SK-N-SH (cell line): Measurements from ENCODE around the gene RCCD1. TPM values are rescaled to one million over a fixed set of nuclear protein-coding genes. Genes with fewer than 3 reads are reported as not detected.

Experiments used
- CTCF ChIA-PET: fragments of 300-600, 350-600 bp; formaldehyde crosslinking; extraction: SDS; loops from one replicate; lab custom pipeline; 2021; lab: Yijun Ruan, JAX
- POLR2A ChIA-PET: fragments of 350-600 bp; sonication (Branson Sonifier 250); formaldehyde crosslinking; extraction: SDS; loops from one replicate; lab custom pipeline; 2020; ENCODE audit warnings: antibody characterized with exemption, inconsistent platforms; lab: Yijun Ruan, JAX
- DNase-seq: peaks from one replicate; pipeline ENCODE4 v3.0.0; 2012
- H2AFZ ChIP-seq: fragments of 200-600 bp; sonication (generic); 2 replicates; pipeline ENCODE4 v1.8.1; 2016; ENCODE audit warnings: antibody characterized with exemption, mild to moderate bottlenecking, low read depth
- H3F3A ChIP-seq: fragments of 200-600 bp; sonication (generic); replicated peaks from 2 replicates; pipeline ENCODE3; 2016; ENCODE audit warnings: antibody characterized with exemption, mild to moderate bottlenecking; ENCODE audit not compliant: insufficient read depth
- H3K27ac ChIP-seq, 2 experiments: fragments of 200-500 bp in 1 of 2; fragments of 200-600 bp in 1 of 2; sonication (Bioruptor generic) in 1 of 2; sonication (generic), shearing (Covaris generic) in 1 of 2; 2 replicates each; pipeline versions ENCODE4 v1.5.1 to v1.6.1; 2014 to 2016; ENCODE audit warnings: low read depth in 2 of 2, inconsistent platforms in 1 of 2, low read length in 1 of 2, mild to moderate bottlenecking in 1 of 2, mixed read lengths in 1 of 2
- H3K27me3 ChIP-seq: fragments of 200-600 bp; sonication (generic), shearing (Covaris generic); 2 replicates; pipeline ENCODE4 v1.6.1; 2016; ENCODE audit warnings: mixed run types; ENCODE audit not compliant: insufficient read depth
- H3K36me3 ChIP-seq, 2 experiments: fragments of 200-500 bp in 1 of 2; fragments of 200-600 bp in 1 of 2; sonication (Bioruptor generic) in 1 of 2; sonication (generic) in 1 of 2; replicated peaks in 1 of 2; 2 replicates each; pipeline versions ENCODE3 to v1.5.1; 2014 to 2016; ENCODE audit warnings: low read length in 1 of 2, mild to moderate bottlenecking in 1 of 2; ENCODE audit not compliant: insufficient read depth in 2 of 2, control insufficient read depth in 1 of 2
- H3K4me1 ChIP-seq, 2 experiments: fragments of 200-500 bp in 1 of 2; fragments of 200-600 bp in 1 of 2; sonication (Bioruptor generic) in 1 of 2; sonication (generic), shearing (Covaris generic) in 1 of 2; 2 replicates each; pipeline versions ENCODE4 v1.5.1 to v1.6.1; 2014 to 2016; ENCODE audit warnings: low read depth in 1 of 2, low read length in 1 of 2, mixed run types in 1 of 2; ENCODE audit not compliant: insufficient read depth in 2 of 2, control insufficient read depth in 1 of 2
- H3K4me2 ChIP-seq: fragments of 200-600 bp; sonication (generic), shearing (Covaris generic); 2 replicates; pipeline ENCODE4 v1.6.1; 2017; ENCODE audit warnings: mixed run types
- H3K4me3 ChIP-seq, 2 experiments: fragments of 200-500 bp in 1 of 2; fragments of 200-600 bp in 1 of 2; sonication (Bioruptor generic) in 1 of 2; sonication (generic), shearing (Covaris generic) in 1 of 2; 2 replicates each; pipeline versions ENCODE4 v1.5.1 to v1.8.1; 2014 to 2016; ENCODE audit warnings: low read depth in 2 of 2, inconsistent platforms in 1 of 2, low read length in 1 of 2, mild to moderate bottlenecking in 1 of 2, mixed read lengths in 1 of 2, moderate library complexity in 1 of 2
- H3K79me2 ChIP-seq: fragments of 200-600 bp; sonication (generic); 2 replicates; pipeline ENCODE4 v1.8.1; 2017; ENCODE audit warnings: mild to moderate bottlenecking; ENCODE audit not compliant: insufficient read depth
- H3K9ac ChIP-seq: fragments of 200-600 bp; sonication (generic); 2 replicates; pipeline ENCODE4 v1.6.1; 2017; ENCODE audit warnings: mixed run types
- H3K9me2 ChIP-seq: fragments of 200-600 bp; sonication (generic); 2 replicates; pipeline ENCODE4 v1.6.1; 2017; ENCODE audit warnings: mixed run types
- H3K9me3 ChIP-seq: fragments of 200-600 bp; sonication (generic); 2 replicates; pipeline ENCODE4 v1.6.1; 2017; ENCODE audit warnings: mixed run types, mild to moderate bottlenecking, moderate library complexity
- H4K20me1 ChIP-seq: fragments of 200-600 bp; sonication (generic); 2 replicates; pipeline ENCODE4 v1.6.1; 2017; ENCODE audit warnings: mild to moderate bottlenecking, mixed run types; ENCODE audit not compliant: insufficient read depth
- ELF1 ChIP-seq: IDR thresholded peaks from 2 replicates; pipeline ENCODE4 v1.4.0; 2012
- FOSL2 ChIP-seq: IDR thresholded peaks from 2 replicates; pipeline ENCODE4 v1.4.0; 2012; ENCODE audit warnings: low read depth, mild to moderate bottlenecking, moderate library complexity, borderline replicate concordance
- FOXJ3 ChIP-seq: sonication (generic); formaldehyde crosslinking; IDR thresholded peaks from 2 replicates; pipeline ENCODE4 v1.5.1; 2020; ENCODE audit warnings: mild to moderate bottlenecking, missing genetic modification reagents
- FOXM1 ChIP-seq: IDR thresholded peaks from 2 replicates; pipeline ENCODE4 v1.4.0; 2012; ENCODE audit warnings: low read depth, mild to moderate bottlenecking
- GABPA ChIP-seq: IDR thresholded peaks from 2 replicates; pipeline ENCODE4 v1.4.0; 2012; ENCODE audit warnings: low read depth, mild to moderate bottlenecking
- GATA2 ChIP-seq: sonication (generic); formaldehyde crosslinking; IDR thresholded peaks from 2 replicates; pipeline ENCODE4 v1.5.0; 2020; ENCODE audit warnings: mild to moderate bottlenecking, missing genetic modification reagents
- MEF2A ChIP-seq: IDR thresholded peaks from 2 replicates; pipeline ENCODE4 v1.4.0; 2012; ENCODE audit warnings: low read depth, borderline replicate concordance
- POLR2AphosphoS5 ChIP-seq: IDR thresholded peaks from 2 replicates; pipeline ENCODE4 v1.6.1; 2012; ENCODE audit warnings: low read depth, low read length
- RXRA ChIP-seq: IDR thresholded peaks from 2 replicates; pipeline ENCODE4 v1.4.0; 2012; ENCODE audit warnings: low read depth, mild to moderate bottlenecking, borderline replicate concordance
- SIN3A ChIP-seq: IDR thresholded peaks from 2 replicates; pipeline ENCODE4 v1.6.1; 2012; ENCODE audit warnings: low read depth, mild to moderate bottlenecking, low read length, moderate library complexity, borderline replicate concordance
- SMC3 ChIP-seq: IDR thresholded peaks from 2 replicates; pipeline ENCODE4 v1.6.1; 2012; ENCODE audit warnings: low read depth, low read length, improper control_type of control experiment
- TCF12 ChIP-seq: IDR thresholded peaks from 2 replicates; pipeline ENCODE4 v1.4.0; 2012
- YY1 ChIP-seq: IDR thresholded peaks from 2 replicates; pipeline ENCODE4 v1.4.0; 2012; ENCODE audit warnings: low read depth, mild to moderate bottlenecking
- WGBS: methylation state at CpG from one replicate; pipeline ENCODE4 v1.1.6; 2017; ENCODE audit warnings: low lambda C conversion rate; 5-methylcytosine and 5-hydroxymethylcytosine counted together
- polyA plus RNA-seq, 3 experiments: library from polyadenylated mRNA; depleted of rRNA; stranded (reverse); fragments of >200 nt; gene quantifications; 2 replicates each; pipeline ENCODE4 v1.2.3, GENCODE V29; 2012
- TF ChIP-seq, protein P1 (sequence below): IDR thresholded peaks from 2 replicates; pipeline ENCODE4; 2012
- TF ChIP-seq, protein P2 (sequence below): fragments of 150-350 bp; IDR thresholded peaks from 2 replicates; pipeline ENCODE4 v1.6.1; 2016; ENCODE audit warnings: mild to moderate bottlenecking, low read depth, low read length
- TF ChIP-seq, protein P3 (sequence below): IDR thresholded peaks from 2 replicates; pipeline ENCODE4 v1.4.0; 2012; ENCODE audit warnings: low read depth, borderline replicate concordance
- TF ChIP-seq, protein P4 (sequence below): IDR thresholded peaks from 2 replicates; pipeline ENCODE4 v1.6.1; 2012; ENCODE audit warnings: mild to moderate bottlenecking, low read depth, low read length, moderate library complexity

Gene RCCD1
- polyA plus RNA-seq, 1 of the 3 experiments (the other 2 are of a cell fraction): 21.2 TPM

DNA sequence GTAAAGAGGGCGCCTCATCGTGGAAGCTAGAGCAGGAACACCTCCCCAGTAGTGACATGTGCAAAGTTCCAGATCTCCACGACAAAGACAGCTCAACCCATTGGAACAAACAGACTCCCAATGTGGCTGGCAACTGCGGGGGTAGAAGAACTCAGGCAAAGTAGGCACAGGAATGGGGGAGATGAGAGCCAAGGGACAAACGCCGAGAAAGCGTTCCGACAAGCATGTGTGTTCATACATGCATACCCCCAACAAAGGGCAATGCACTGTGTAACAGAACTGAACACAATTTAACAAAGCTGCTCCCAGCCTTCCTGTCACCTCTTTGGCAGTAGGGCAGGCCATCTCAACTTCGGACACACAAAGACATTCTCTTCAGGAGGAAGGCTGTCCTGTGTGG, 11.6 kb downstream of the RCCD1 start:
- CTCF ChIA-PET: interaction anchor here (0.5 to 7.3 kb wide), 6 partner anchors 8 to 67 kb away, joined by 3 to 74 read pairs (median 4); partner anchors contain the start of gene HDDC3
- no peaks in the 10 kb centered on the region for H3K9me2 ChIP-seq
- H3K4me1 ChIP-seq: no peaks in the 10 kb centered on the region
- DNase-seq: no peak
- H3K27ac ChIP-seq: no peak overlapping the region
- no peak overlapping the region for H3K4me2 ChIP-seq
- H4K20me1 ChIP-seq: no peaks in the 10 kb centered on the region
- H3K9me3 ChIP-seq: no peaks in the 10 kb centered on the region
- TF ChIP-seq TCF12 (no peak), FOSL2 (no peak), MEF2A (no peak), SIN3A (no peak)
- TF ChIP-seq, protein P1, sequence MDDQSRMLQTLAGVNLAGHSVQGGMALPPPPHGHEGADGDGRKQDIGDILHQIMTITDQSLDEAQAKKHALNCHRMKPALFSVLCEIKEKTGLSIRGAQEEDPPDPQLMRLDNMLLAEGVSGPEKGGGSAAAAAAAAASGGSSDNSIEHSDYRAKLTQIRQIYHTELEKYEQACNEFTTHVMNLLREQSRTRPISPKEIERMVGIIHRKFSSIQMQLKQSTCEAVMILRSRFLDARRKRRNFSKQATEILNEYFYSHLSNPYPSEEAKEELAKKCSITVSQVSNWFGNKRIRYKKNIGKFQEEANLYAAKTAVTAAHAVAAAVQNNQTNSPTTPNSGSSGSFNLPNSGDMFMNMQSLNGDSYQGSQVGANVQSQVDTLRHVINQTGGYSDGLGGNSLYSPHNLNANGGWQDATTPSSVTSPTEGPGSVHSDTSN: no peak
- TF ChIP-seq, protein P2, sequence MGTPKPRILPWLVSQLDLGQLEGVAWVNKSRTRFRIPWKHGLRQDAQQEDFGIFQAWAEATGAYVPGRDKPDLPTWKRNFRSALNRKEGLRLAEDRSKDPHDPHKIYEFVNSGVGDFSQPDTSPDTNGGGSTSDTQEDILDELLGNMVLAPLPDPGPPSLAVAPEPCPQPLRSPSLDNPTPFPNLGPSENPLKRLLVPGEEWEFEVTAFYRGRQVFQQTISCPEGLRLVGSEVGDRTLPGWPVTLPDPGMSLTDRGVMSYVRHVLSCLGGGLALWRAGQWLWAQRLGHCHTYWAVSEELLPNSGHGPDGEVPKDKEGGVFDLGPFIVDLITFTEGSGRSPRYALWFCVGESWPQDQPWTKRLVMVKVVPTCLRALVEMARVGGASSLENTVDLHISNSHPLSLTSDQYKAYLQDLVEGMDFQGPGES: no peak
- H3K36me3 ChIP-seq: peaks cover 49 to 62% of the 10 kb centered on the region in 2 experiments
- H3K9ac ChIP-seq: no peak overlapping the region
- H2AFZ ChIP-seq: no peak overlapping the region
- peaks cover 19% of the 10 kb centered on the region; the same call in 1 of the 2 replicates for H3K79me2 ChIP-seq
- WGBS: 93% methylated on average over 9 of the region's 9 CpGs
- H3K27me3 ChIP-seq: no peaks in the 10 kb centered on the region
- POLR2A ChIA-PET: no interaction called here
- H3F3A ChIP-seq: peaks cover 22% of the 10 kb centered on the region
- no peak overlapping the region for H3K4me3 ChIP-seq

DNA sequence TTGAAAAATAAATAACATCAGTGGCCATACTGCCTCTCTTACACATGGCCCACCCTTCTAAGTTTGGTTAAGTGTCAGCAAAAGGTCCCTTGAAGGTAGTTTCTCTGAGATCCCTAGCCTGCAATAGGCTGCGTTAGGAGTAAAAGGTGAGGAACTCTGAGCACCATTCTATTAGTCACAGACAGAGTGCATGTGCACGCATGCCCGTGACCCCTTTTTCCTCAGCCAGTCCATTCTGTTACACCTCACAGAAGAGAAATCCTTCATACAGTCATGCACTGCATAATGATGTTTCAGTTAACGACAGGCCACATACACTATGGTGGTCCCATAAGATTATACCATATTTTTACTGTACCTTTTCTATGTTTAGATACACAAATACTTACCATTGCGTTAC, 12.5 kb downstream of the RCCD1 start:
- Histone ChIP-seq H2AFZ (no peak overlapping the region), H3K4me3 (no peak overlapping the region), H3K36me3 (peaks cover 49 to 53% of the 10 kb centered on the region in 2 experiments), H3K9me3 (no peaks in the 10 kb centered on the region), H3K9ac (no peak overlapping the region), H3K79me2 (peaks cover 19% of the 10 kb centered on the region; the same call in 1 of the 2 replicates), H3K27ac (no peak overlapping the region), H3K4me2 (no peak overlapping the region), H3F3A (peaks cover 22% of the 10 kb centered on the region)
- ChIA-PET POLR2A (no interaction called here), CTCF (interaction anchor here (0.9 to 7.3 kb wide), 4 partner anchors 9 to 83 kb away, joined by 3 to 74 read pairs (median 6); partner anchors contain the start of gene HDDC3)
- DNase-seq: no peak
- no peak for TF ChIP-seq GABPA
- no peak for TF ChIP-seq ELF1
- no peak for TF ChIP-seq RXRA
- TF ChIP-seq, protein P3, sequence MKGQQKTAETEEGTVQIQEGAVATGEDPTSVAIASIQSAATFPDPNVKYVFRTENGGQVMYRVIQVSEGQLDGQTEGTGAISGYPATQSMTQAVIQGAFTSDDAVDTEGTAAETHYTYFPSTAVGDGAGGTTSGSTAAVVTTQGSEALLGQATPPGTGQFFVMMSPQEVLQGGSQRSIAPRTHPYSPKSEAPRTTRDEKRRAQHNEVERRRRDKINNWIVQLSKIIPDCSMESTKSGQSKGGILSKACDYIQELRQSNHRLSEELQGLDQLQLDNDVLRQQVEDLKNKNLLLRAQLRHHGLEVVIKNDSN: no peak
- no peak for TF ChIP-seq YY1
- TF ChIP-seq, protein P4, sequence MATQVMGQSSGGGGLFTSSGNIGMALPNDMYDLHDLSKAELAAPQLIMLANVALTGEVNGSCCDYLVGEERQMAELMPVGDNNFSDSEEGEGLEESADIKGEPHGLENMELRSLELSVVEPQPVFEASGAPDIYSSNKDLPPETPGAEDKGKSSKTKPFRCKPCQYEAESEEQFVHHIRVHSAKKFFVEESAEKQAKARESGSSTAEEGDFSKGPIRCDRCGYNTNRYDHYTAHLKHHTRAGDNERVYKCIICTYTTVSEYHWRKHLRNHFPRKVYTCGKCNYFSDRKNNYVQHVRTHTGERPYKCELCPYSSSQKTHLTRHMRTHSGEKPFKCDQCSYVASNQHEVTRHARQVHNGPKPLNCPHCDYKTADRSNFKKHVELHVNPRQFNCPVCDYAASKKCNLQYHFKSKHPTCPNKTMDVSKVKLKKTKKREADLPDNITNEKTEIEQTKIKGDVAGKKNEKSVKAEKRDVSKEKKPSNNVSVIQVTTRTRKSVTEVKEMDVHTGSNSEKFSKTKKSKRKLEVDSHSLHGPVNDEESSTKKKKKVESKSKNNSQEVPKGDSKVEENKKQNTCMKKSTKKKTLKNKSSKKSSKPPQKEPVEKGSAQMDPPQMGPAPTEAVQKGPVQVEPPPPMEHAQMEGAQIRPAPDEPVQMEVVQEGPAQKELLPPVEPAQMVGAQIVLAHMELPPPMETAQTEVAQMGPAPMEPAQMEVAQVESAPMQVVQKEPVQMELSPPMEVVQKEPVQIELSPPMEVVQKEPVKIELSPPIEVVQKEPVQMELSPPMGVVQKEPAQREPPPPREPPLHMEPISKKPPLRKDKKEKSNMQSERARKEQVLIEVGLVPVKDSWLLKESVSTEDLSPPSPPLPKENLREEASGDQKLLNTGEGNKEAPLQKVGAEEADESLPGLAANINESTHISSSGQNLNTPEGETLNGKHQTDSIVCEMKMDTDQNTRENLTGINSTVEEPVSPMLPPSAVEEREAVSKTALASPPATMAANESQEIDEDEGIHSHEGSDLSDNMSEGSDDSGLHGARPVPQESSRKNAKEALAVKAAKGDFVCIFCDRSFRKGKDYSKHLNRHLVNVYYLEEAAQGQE: no peak
- TF ChIP-seq SMC3: no peak
- no peak for TF ChIP-seq POLR2AphosphoS5
- TF ChIP-seq FOXM1: no peak
- TF ChIP-seq GATA2 (CRISPR knock-in tag): no peak
- no peak for TF ChIP-seq FOXJ3
- TF ChIP-seq, all 33 proteins: peak for 0
- Histone ChIP-seq H3K27me3 (no peaks in the 10 kb centered on the region), H3K4me1 (no peaks in the 10 kb centered on the region), H4K20me1 (no peaks in the 10 kb centered on the region), H3K9me2 (no peaks in the 10 kb centered on the region)
- WGBS: 92% methylated on average over 5 of the region's 5 CpGs
